Measurements from ENCODE around the gene ARHGEF12.
A peak's percentile ranks its signal among the peaks of the same experiment; 100 is the strongest.

Gene ARHGEF12

GRCh38 chr11:120494595-120494994 lies 158.4 kb downstream of the ARHGEF12 start:
- DNase-seq, result peak; percentile 70
- Histone ChIP-seq H3K56ac (ENCODE audit: low read length) (no peak overlapping the region), H2BK15ac (replicated peaks; ENCODE audit: low read depth) (no peak overlapping the region), H3K79me2 (ENCODE audit: control insufficient read depth, insufficient read depth, low read length) (no peaks in the 10 kb centered on the region), H2AK5ac (ENCODE audit: low read length) (no peak overlapping the region), H3K4me2 (ENCODE audit: low read length) (no peak overlapping the region), H3K27ac (ENCODE audit: low read depth, low read length) (no peak overlapping the region), H3K9ac (ENCODE audit: low read length) (no peak overlapping the region), H3K36me3 (ENCODE audit: control insufficient read depth, insufficient read depth, low read length) (no peaks in the 10 kb centered on the region), H3K27me3 (ENCODE audit: insufficient read depth, low read length, poor library complexity) (no peaks in the 10 kb centered on the region), H3K4me1 (ENCODE audit: control insufficient read depth, low read depth, low read length) (no peaks in the 10 kb centered on the region), H2BK5ac (ENCODE audit: low read length) (no peak overlapping the region), H3K4me3 (ENCODE audit: low read length) (no peak overlapping the region), H3K79me1 (ENCODE audit: low read length) (no peaks in the 10 kb centered on the region), H3K4ac (ENCODE audit: low read depth, low read length) (no peak overlapping the region), H4K5ac (ENCODE audit: low read length) (no peak overlapping the region), H2BK120ac (ENCODE audit: low read depth, low read length) (no peak overlapping the region), H3K23ac (ENCODE audit: low read length) (no peak overlapping the region), H3K18ac (ENCODE audit: low read length) (no peak overlapping the region), H4K8ac (ENCODE audit: low read depth, low read length) (no peak overlapping the region)
- no CpG with 5 or more reads among the region's 2 CpGs for WGBS (ENCODE audit: extremely low coverage, insufficient coverage, low lambda C conversion rate)

GRCh38 chr11:120499088-120499487 lies 162.9 kb downstream of the ARHGEF12 start:
- no CpG with 5 or more reads among the region's 8 CpGs for WGBS (ENCODE audit: extremely low coverage, insufficient coverage, low lambda C conversion rate)
- no peak overlapping the region for H4K5ac ChIP-seq (ENCODE audit: low read length)
- H3K23ac ChIP-seq (ENCODE audit: low read length), result no peak overlapping the region
- H3K56ac ChIP-seq (ENCODE audit: low read length), result no peak overlapping the region
- no peaks in the 10 kb centered on the region for H3K79me2 ChIP-seq (ENCODE audit: control insufficient read depth, insufficient read depth, low read length)
- no peak overlapping the region for H3K9ac ChIP-seq (ENCODE audit: low read length)
- no peak overlapping the region for H2BK120ac ChIP-seq (ENCODE audit: low read depth, low read length)
- H3K4me1 ChIP-seq (ENCODE audit: control insufficient read depth, low read depth, low read length), result no peaks in the 10 kb centered on the region
- no peak overlapping the region for H3K4me2 ChIP-seq (ENCODE audit: low read length)
- no peak overlapping the region for H2AK5ac ChIP-seq (ENCODE audit: low read length)
- H3K27ac ChIP-seq (ENCODE audit: low read depth, low read length), result no peak overlapping the region
- no peak overlapping the region for H3K18ac ChIP-seq (ENCODE audit: low read length)
- no peak overlapping the region for H4K8ac ChIP-seq (ENCODE audit: low read depth, low read length)
- H3K4me3 ChIP-seq (ENCODE audit: low read length), result no peak overlapping the region
- no peaks in the 10 kb centered on the region for H3K79me1 ChIP-seq (ENCODE audit: low read length)
- no peak for DNase-seq
- H3K4ac ChIP-seq (ENCODE audit: low read depth, low read length), result no peak overlapping the region
- no peak overlapping the region for H2BK5ac ChIP-seq (ENCODE audit: low read length)
- H2BK15ac ChIP-seq (replicated peaks; ENCODE audit: low read depth), result no peak overlapping the region
- no peaks in the 10 kb centered on the region for H3K36me3 ChIP-seq (ENCODE audit: control insufficient read depth, insufficient read depth, low read length)
- H3K27me3 ChIP-seq (ENCODE audit: insufficient read depth, low read length, poor library complexity), result no peaks in the 10 kb centered on the region

GRCh38 chr11:120499859-120500258 lies 163.6 kb downstream of the ARHGEF12 start:
- Histone ChIP-seq H4K5ac (ENCODE audit: low read length) (no peak overlapping the region), H3K36me3 (ENCODE audit: control insufficient read depth, insufficient read depth, low read length) (no peaks in the 10 kb centered on the region), H3K4me3 (ENCODE audit: low read length) (no peak overlapping the region), H3K79me2 (ENCODE audit: control insufficient read depth, insufficient read depth, low read length) (no peaks in the 10 kb centered on the region), H3K56ac (ENCODE audit: low read length) (no peak overlapping the region), H2BK120ac (ENCODE audit: low read depth, low read length) (no peak overlapping the region), H2AK5ac (ENCODE audit: low read length) (no peak overlapping the region), H2BK15ac (replicated peaks; ENCODE audit: low read depth) (no peak overlapping the region), H3K27me3 (ENCODE audit: insufficient read depth, low read length, poor library complexity) (no peaks in the 10 kb centered on the region), H3K27ac (ENCODE audit: low read depth, low read length) (no peak overlapping the region), H3K18ac (ENCODE audit: low read length) (no peak overlapping the region), H3K4me1 (ENCODE audit: control insufficient read depth, low read depth, low read length) (no peaks in the 10 kb centered on the region), H3K4me2 (ENCODE audit: low read length) (no peak overlapping the region), H3K23ac (ENCODE audit: low read length) (no peak overlapping the region), H3K79me1 (ENCODE audit: low read length) (no peaks in the 10 kb centered on the region), H3K9ac (ENCODE audit: low read length) (no peak overlapping the region), H4K8ac (ENCODE audit: low read depth, low read length) (no peak overlapping the region), H2BK5ac (ENCODE audit: low read length) (no peak overlapping the region), H3K4ac (ENCODE audit: low read depth, low read length) (no peak overlapping the region)
- no CpG with 5 or more reads among the region's 5 CpGs for WGBS (ENCODE audit: extremely low coverage, insufficient coverage, low lambda C conversion rate)
- no peak for DNase-seq

GRCh38 chr11:120500414-120501071 lies 164.3 kb downstream of the ARHGEF12 start:
- Histone ChIP-seq H3K79me1 (ENCODE audit: low read length) (no peaks in the 10 kb centered on the region), H3K27me3 (ENCODE audit: insufficient read depth, low read length, poor library complexity) (no peaks in the 10 kb centered on the region), H3K4me2 (ENCODE audit: low read length) (no peak overlapping the region), H2BK15ac (replicated peaks; ENCODE audit: low read depth) (no peak overlapping the region), H3K18ac (ENCODE audit: low read length) (no peak overlapping the region), H4K5ac (ENCODE audit: low read length) (no peak overlapping the region), H3K56ac (ENCODE audit: low read length) (no peak overlapping the region), H3K79me2 (ENCODE audit: control insufficient read depth, insufficient read depth, low read length) (no peaks in the 10 kb centered on the region), H3K36me3 (ENCODE audit: control insufficient read depth, insufficient read depth, low read length) (no peaks in the 10 kb centered on the region), H2BK5ac (ENCODE audit: low read length) (no peak overlapping the region), H3K4me3 (ENCODE audit: low read length) (no peak overlapping the region), H3K4me1 (ENCODE audit: control insufficient read depth, low read depth, low read length) (no peaks in the 10 kb centered on the region), H3K23ac (ENCODE audit: low read length) (no peak overlapping the region), H3K27ac (ENCODE audit: low read depth, low read length) (no peak overlapping the region), H3K9ac (ENCODE audit: low read length) (no peak overlapping the region), H2AK5ac (ENCODE audit: low read length) (no peak overlapping the region), H2BK120ac (ENCODE audit: low read depth, low read length) (no peak overlapping the region), H4K8ac (ENCODE audit: low read depth, low read length) (no peak overlapping the region), H3K4ac (ENCODE audit: low read depth, low read length) (no peak overlapping the region)
- no CpG with 5 or more reads among the region's 14 CpGs for WGBS (ENCODE audit: extremely low coverage, insufficient coverage, low lambda C conversion rate)
- peak; percentile 48 for DNase-seq

GRCh38 chr11:120501440-120501839 lies 165.2 kb downstream of the ARHGEF12 start:
- no peak overlapping the region for H2BK15ac ChIP-seq (replicated peaks; ENCODE audit: low read depth)
- H3K4me3 ChIP-seq (ENCODE audit: low read length), result no peak overlapping the region
- no peak overlapping the region for H3K27ac ChIP-seq (ENCODE audit: low read depth, low read length)
- no peak overlapping the region for H4K5ac ChIP-seq (ENCODE audit: low read length)
- H3K4ac ChIP-seq (ENCODE audit: low read depth, low read length), result no peak overlapping the region
- H3K27me3 ChIP-seq (ENCODE audit: insufficient read depth, low read length, poor library complexity), result no peaks in the 10 kb centered on the region
- H3K79me2 ChIP-seq (ENCODE audit: control insufficient read depth, insufficient read depth, low read length), result no peaks in the 10 kb centered on the region
- H3K18ac ChIP-seq (ENCODE audit: low read length), result no peak overlapping the region
- H2AK5ac ChIP-seq (ENCODE audit: low read length), result no peak overlapping the region
- H3K9ac ChIP-seq (ENCODE audit: low read length), result no peak overlapping the region
- no peak overlapping the region for H3K56ac ChIP-seq (ENCODE audit: low read length)
- DNase-seq, result no peak
- WGBS (ENCODE audit: extremely low coverage, insufficient coverage, low lambda C conversion rate), result no CpG with 5 or more reads among the region's 2 CpGs
- no peaks in the 10 kb centered on the region for H3K4me1 ChIP-seq (ENCODE audit: control insufficient read depth, low read depth, low read length)
- H3K36me3 ChIP-seq (ENCODE audit: control insufficient read depth, insufficient read depth, low read length), result no peaks in the 10 kb centered on the region
- no peak overlapping the region for H4K8ac ChIP-seq (ENCODE audit: low read depth, low read length)
- no peak overlapping the region for H3K23ac ChIP-seq (ENCODE audit: low read length)
- H2BK5ac ChIP-seq (ENCODE audit: low read length), result no peak overlapping the region
- H2BK120ac ChIP-seq (ENCODE audit: low read depth, low read length), result no peak overlapping the region
- no peaks in the 10 kb centered on the region for H3K79me1 ChIP-seq (ENCODE audit: low read length)
- H3K4me2 ChIP-seq (ENCODE audit: low read length), result no peak overlapping the region

Data from mesendoderm (in vitro differentiated cells).